Peyer's patch (tissue), 4 donors: ENCODE measurements around the gene PRND.

ENCODE experiments used
- POLR2A ChIP-seq, 2 donors: fragments of 450-650 bp; IDR thresholded peaks; one replicate each; pipeline ENCODE4 v1.5.1; 2017; ENCODE audit warnings: antibody characterized with exemption in 2 of 2, mild to moderate bottlenecking in 2 of 2, moderate library complexity in 2 of 2
- TF ChIP-seq, protein P1 (sequence below), 6 experiments: fragments of 450-650 bp in 4 of 6; fragments of 200-600 bp in 2 of 6; sonication (generic) in 1 of 6; IDR thresholded peaks; one replicate each; pipeline ENCODE4 v1.5.1; 2017 to 2019; ENCODE audit warnings: antibody characterized with exemption in 6 of 6, mild to moderate bottlenecking in 3 of 6, moderate library complexity in 1 of 6

GRCh38 chr20:4774207-4774606 lies 52.5 kb downstream of the PRND start:
- TF ChIP-seq, protein P1, sequence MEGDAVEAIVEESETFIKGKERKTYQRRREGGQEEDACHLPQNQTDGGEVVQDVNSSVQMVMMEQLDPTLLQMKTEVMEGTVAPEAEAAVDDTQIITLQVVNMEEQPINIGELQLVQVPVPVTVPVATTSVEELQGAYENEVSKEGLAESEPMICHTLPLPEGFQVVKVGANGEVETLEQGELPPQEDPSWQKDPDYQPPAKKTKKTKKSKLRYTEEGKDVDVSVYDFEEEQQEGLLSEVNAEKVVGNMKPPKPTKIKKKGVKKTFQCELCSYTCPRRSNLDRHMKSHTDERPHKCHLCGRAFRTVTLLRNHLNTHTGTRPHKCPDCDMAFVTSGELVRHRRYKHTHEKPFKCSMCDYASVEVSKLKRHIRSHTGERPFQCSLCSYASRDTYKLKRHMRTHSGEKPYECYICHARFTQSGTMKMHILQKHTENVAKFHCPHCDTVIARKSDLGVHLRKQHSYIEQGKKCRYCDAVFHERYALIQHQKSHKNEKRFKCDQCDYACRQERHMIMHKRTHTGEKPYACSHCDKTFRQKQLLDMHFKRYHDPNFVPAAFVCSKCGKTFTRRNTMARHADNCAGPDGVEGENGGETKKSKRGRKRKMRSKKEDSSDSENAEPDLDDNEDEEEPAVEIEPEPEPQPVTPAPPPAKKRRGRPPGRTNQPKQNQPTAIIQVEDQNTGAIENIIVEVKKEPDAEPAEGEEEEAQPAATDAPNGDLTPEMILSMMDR (IDR thresholded peaks at IDR 0.05): no peak
- no peak for TF ChIP-seq POLR2A (IDR thresholded peaks at IDR 0.05)
